HG03571 (cell line): ENCODE results near the gene PRKX.
"Not testable (repeated sequence)": the region's sequence is repeated elsewhere in the genome, so short reads cannot be mapped to it uniquely, and the experiment has no call there.

ENCODE experiments used
- ATAC-seq: cut with Tn5 transposase; IDR thresholded peaks from one replicate; pipeline ENCODE4 v1.9.1; 2021; ENCODE audit not compliant: unreplicated experiment

The PRKX gene

DNA sequence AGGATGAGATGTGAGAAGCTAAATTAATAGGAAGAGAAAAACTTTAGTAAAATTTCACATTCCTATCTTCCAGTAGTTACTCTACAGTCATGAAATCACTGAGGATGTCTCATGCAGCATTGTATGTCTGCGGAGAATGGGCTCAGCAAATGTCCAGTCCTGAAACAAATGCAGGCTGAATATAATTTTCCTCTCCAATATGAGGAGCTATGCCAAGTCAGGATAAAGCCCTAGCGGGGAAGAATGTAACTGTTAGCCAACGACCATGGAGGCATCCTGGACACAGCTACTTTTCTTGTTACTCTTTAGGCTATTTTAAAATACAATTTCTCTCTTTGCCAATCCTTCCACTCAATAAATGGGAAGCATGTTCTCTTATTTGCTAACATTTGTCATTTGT, 127.7 kb downstream of the PRKX start:
- no peak for ATAC-seq

GRCh38 chrX:3584415-3584996, 128.9 kb downstream of the PRKX start:
- no peak for ATAC-seq

DNA sequence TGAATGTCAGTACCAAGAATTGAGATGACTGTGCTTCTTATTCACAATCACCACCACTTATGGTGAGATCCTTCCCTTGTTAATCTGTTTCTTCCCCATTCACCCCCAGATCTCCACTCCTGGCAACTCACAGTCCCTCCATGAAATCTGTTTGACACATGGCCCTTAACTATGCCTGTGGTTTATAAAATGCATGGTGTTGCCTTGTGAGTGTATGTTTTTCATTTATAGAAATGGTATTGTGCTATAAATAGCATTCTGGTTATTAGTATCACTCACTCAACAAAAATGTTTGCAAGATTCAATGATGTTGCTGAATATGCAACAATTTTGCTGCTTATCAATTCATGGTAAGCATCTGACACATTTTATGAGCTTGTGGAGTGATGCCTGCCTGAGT, 131.0 kb downstream of the PRKX start:
- no peak for ATAC-seq

DNA sequence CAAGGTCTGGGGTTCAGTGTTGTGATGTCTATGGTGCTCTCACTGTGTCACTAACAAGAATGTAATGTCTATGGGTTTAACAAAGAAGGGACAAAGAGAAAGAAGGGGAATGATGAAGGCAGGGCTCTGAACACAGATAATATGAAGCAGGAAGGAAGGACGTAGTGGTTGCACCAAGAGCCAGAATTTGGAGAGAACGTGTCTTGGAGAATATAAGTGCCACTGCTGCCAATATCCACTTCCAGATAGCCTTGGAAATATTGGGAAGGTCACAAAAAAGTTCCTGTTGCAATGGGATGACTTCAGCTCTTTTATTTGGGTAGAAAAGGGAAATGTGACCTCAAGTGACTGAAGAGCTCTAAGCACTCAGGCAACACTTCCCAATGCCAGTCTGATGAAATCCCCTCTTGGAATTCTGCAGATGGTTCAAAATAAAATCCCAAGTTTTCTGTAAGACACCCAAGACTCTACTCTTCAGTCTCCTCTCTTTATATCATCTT, 131.8 kb downstream of the PRKX start:
- ATAC-seq, result no peak

GRCh38 chrX:3577551-3577950, 135.9 kb downstream of the PRKX start:
- no peak for ATAC-seq

- ATAC-seq, result no peak
Observed at GRCh38 chrX:3576886-3577501, 136.5 kb downstream of the PRKX start.

GRCh38 chrX:3567686-3568085, 145.8 kb downstream of the PRKX start:
- ATAC-seq, result no peak

GRCh38 chrX:3563451-3563850, 150.0 kb downstream of the PRKX start:
- no peak for ATAC-seq

DNA sequence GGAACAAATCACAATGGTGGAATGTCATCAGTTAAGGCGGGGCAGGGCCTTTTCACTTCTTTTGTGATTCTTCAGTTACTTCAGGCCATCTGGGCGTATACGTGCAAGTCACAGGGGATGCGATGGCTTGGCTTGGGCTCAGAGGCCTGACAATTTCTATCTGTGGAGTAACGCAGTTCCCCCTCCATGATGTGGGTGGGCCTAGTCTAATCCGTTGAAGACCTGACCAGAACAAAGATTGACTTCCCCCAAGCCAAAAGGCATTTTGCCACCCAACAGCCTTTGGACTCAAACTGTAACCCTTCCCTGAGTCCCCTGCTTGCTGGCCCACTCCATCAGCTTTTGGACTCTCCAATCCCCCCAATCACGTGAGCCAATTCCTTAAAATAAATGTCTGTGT, 153.4 kb downstream of the PRKX start:
- ATAC-seq, result not testable (repeated sequence)
